ENCODE measurements around the gene MTMR1.

DNA sequence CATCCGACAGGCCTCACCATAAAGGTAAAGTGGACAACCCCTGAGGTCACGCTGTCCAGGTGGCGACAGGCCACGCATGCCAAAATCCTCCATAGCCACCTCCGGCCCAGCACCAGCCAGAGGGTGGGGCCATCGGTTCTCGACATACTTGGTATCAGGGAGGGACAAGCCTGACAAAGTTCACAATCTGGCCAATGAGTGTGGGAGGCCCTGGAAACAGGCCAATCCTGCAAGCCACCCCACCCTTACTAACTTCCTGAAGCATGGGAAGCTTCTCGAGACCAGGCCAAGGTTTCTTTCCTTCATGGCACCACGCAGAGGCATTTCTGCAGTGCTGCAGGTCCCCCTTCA lies 73.8 kb downstream of the MTMR1 start:
- TF ChIP-seq POLR2A (IDR thresholded peaks at IDR 0.05) (no peak), CTCF (IDR thresholded peaks at IDR 0.05) (no peak)

Data from ovary (tissue), 3 donors.